Inflammatory macrophage (primary cell): ENCODE measurements around the gene NAPSA.
"Not testable (repeated sequence)": the region's sequence is repeated elsewhere in the genome, so short reads cannot be mapped to it uniquely, and the experiment has no call there.

ENCODE experiments used
- DNase-seq, 2 donors: peaks; one replicate each; pipeline ENCODE4 v3.0.0-alpha.2; 2020 to 2022

NAPSA gene

GRCh38 chr19:50329926-50330294 is 35.5 kb downstream of the NAPSA start:
- not testable (repeated sequence) for DNase-seq

- DNase-seq, result peak; percentile 99
Observed at GRCh38 chr19:50329146-50329925, 36.1 kb downstream of the NAPSA start, which contains the start of gene KCNC3. KCNC3 (minus strand) TSS chr19:50329377; CDS start chr19:50329082, 295 bp downstream.

GRCh38 chr19:50328873-50329145 is 36.6 kb downstream of the NAPSA start:
- no peak for DNase-seq

- peak; percentile 60 to 83 for DNase-seq
Observed at GRCh38 chr19:50328224-50328872, 37.1 kb downstream of the NAPSA start.

- no peak for DNase-seq
Observed at GRCh38 chr19:50327461-50328223, 37.8 kb downstream of the NAPSA start.

GRCh38 chr19:50327013-50327412 is 38.4 kb downstream of the NAPSA start:
- DNase-seq, result no peak

GRCh38 chr19:50326101-50326664 is 39.3 kb downstream of the NAPSA start:
- no peak for DNase-seq

GRCh38 chr19:50325310-50326100 is 39.9 kb downstream of the NAPSA start:
- DNase-seq, result peak; percentile 72 to 82

GRCh38 chr19:50324331-50324730 is 41.1 kb downstream of the NAPSA start:
- no peak for DNase-seq

GRCh38 chr19:50323782-50324133 is 41.7 kb downstream of the NAPSA start:
- DNase-seq, result no peak

GRCh38 chr19:50322931-50323781 is 42.3 kb downstream of the NAPSA start:
- no peak for DNase-seq

- no peak for DNase-seq
Observed at GRCh38 chr19:50322234-50322633, 43.2 kb downstream of the NAPSA start.

- no peak for DNase-seq
Observed at GRCh38 chr19:50321831-50322230, 43.6 kb downstream of the NAPSA start.

GRCh38 chr19:50320596-50320995 is 44.8 kb downstream of the NAPSA start:
- no peak for DNase-seq

GRCh38 chr19:50320051-50320450 is 45.4 kb downstream of the NAPSA start:
- no peak for DNase-seq

- DNase-seq, result no peak
Observed at GRCh38 chr19:50319156-50319555, 46.3 kb downstream of the NAPSA start.

- no peak for DNase-seq
Observed at GRCh38 chr19:50318438-50318837, 47.0 kb downstream of the NAPSA start.

- no peak for DNase-seq
Observed at GRCh38 chr19:50317115-50317514, 48.3 kb downstream of the NAPSA start.

- DNase-seq, result peak in 1 of 2 donors; percentile 21
Observed at GRCh38 chr19:50315773-50316448, 49.5 kb downstream of the NAPSA start.

- no peak for DNase-seq
Observed at GRCh38 chr19:50314724-50315708, 50.4 kb downstream of the NAPSA start.
